GM18505 (cell line): ENCODE results near the gene POU5F1.

Source experiments
- ATAC-seq: cut with Tn5 transposase; IDR thresholded peaks from one replicate; pipeline ENCODE4 v1.9.1; 2021; ENCODE audit not compliant: unreplicated experiment
- POLR2A ChIP-seq: IDR thresholded peaks from 4 replicates; pipeline ENCODE4 v1.6.1; 2011; ENCODE audit warnings: borderline replicate concordance; ENCODE audit not compliant: insufficient read depth, insufficient read length; ENCODE audit errors: extremely low read depth

POU5F1 gene

GRCh38 chr6:31114970-31115849, 55.3 kb downstream of the POU5F1 start:
- ATAC-seq, result no peak
- no peak for TF ChIP-seq POLR2A

GRCh38 chr6:31114541-31114878, 56.0 kb downstream of the POU5F1 start, which contains the start of gene PSORS1C1:
Gene PSORS1C1 (plus strand): TSS chr6:31114800. CDS start chr6:31129633, 14,833 bp downstream.
- ATAC-seq, result no peak
- TF ChIP-seq POLR2A, result no peak
